Upper lobe of left lung (tissue), 6 donors: ENCODE results near the gene PTPRG. TPM values are rescaled to one million over a fixed set of nuclear protein-coding genes. Genes with fewer than 3 reads are reported as not detected.

Experiments used
- ATAC-seq, 2 donors: fragments of 200-7000 bp; cut with Tn5 transposase; one replicate each; pipeline ENCODE4 v1.9.1; 2022; ENCODE audit warnings: mild to moderate bottlenecking in 2 of 2, moderate library complexity in 2 of 2; ENCODE audit not compliant: low FRiP score in 2 of 2
- DNase-seq, 2 donors: peaks; one replicate each; pipeline ENCODE4 v3.0.0-alpha.2; 2019 to 2020
- H3K27ac ChIP-seq, 4 donors: fragments of 200-600 bp; sonication (generic); one replicate each; pipeline ENCODE4 v1.5.1; 2016 to 2019
- H3K27me3 ChIP-seq, 4 donors: fragments of 200-600 bp; sonication (generic); one replicate each; pipeline ENCODE4 v1.5.1; 2017 to 2019
- H3K36me3 ChIP-seq, 4 donors: fragments of 200-600 bp; sonication (generic); one replicate each; pipeline ENCODE4 v1.5.1; 2016 to 2019
- H3K4me1 ChIP-seq, 4 donors: fragments of 200-600 bp; sonication (generic); one replicate each; pipeline ENCODE4 v1.5.1; 2018 to 2019
- H3K4me3 ChIP-seq, 4 donors: fragments of 200-600 bp; sonication (generic); one replicate each; pipeline ENCODE4 v1.5.1; 2017 to 2019; ENCODE audit warnings: mild to moderate bottlenecking in 2 of 4, moderate library complexity in 1 of 4
- H3K9me3 ChIP-seq, 4 donors: fragments of 200-600 bp; sonication (generic); one replicate each; pipeline ENCODE4 v1.5.1; 2018 to 2019
- EP300 ChIP-seq, 4 donors: sonication (generic); formaldehyde crosslinking; IDR thresholded peaks; one replicate each; pipeline ENCODE4 v1.5.1; 2017; ENCODE audit warnings: antibody characterized with exemption in 4 of 4, control low read depth in 2 of 4
- POLR2A ChIP-seq, 4 donors: fragments of 450-650 bp; IDR thresholded peaks; one replicate each; pipeline ENCODE4 v1.5.1; 2016 to 2017; ENCODE audit warnings: antibody characterized with exemption in 4 of 4, mild to moderate bottlenecking in 2 of 4
- POLR2AphosphoS5 ChIP-seq, 2 donors: sonication (generic); formaldehyde crosslinking; IDR thresholded peaks; one replicate each; pipeline ENCODE4 v1.5.1; 2017; ENCODE audit warnings: antibody characterized with exemption in 2 of 2
- WGBS, 2 donors: methylation state at CpG; one replicate each; pipeline ENCODE4 v1.1.5; 2017 to 2018; 5-methylcytosine and 5-hydroxymethylcytosine counted together
- total RNA-seq, 6 donors: library from RNA; depleted of rRNA in 4 of 6; stranded (reverse); fragments of >200 nt in 4 of 6; gene quantifications; one replicate each; pipeline versions ENCODE4 v1.1.0 to v1.2.1, GENCODE V29; 2016 to 2021
- TF ChIP-seq, protein P1 (sequence below), 6 experiments: fragments of 450-650 bp in 4 of 6; fragments of 200-600 bp in 2 of 6; sonication (generic) in 2 of 6; IDR thresholded peaks; one replicate each; pipeline ENCODE4 v1.5.1; 2016 to 2019; ENCODE audit warnings: antibody characterized with exemption in 6 of 6
- donor health status: DM: no; HTN: no; CAD: no; lungs with moderate emphysema.
- donor health status: DM: no; HTN: yes; CAD: no; lungs with severe emphysema.

The PTPRG gene
- total RNA-seq, 6 donors from 2014 or later: 58.7 to 101 (median 68.8) TPM

DNA sequence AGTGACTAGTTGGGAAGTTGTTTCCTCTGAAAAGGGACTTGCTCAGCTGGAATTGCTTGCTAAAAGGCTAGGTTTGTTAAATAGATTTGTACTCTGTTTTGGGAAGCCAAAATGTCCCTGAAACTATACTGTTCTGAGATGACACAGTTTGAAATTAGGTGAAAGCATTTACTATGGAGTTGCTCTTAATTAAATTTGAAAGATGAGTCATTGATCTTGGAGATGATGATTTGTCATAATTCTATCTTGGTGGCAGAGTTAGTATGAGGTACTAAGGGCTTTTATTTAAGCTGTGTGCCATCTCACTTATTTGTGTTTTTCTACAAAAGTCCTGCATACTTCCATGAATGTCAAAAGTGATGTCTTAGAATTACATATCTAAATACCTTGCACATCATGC is 320.9 kb downstream of the PTPRG start:
- Histone ChIP-seq H3K9me3 (no peaks in the 10 kb centered on the region), H3K27me3 (no peaks in the 10 kb centered on the region), H3K27ac (no peak overlapping the region), H3K4me1 (peaks cover 6 to 12% (median 9%) of the 10 kb centered on the region in 4 donors), H3K36me3 (no peaks in the 10 kb centered on the region), H3K4me3 (no peak overlapping the region)
- DNase-seq (no peak), ATAC-seq (no peak)
- TF ChIP-seq, protein P1, sequence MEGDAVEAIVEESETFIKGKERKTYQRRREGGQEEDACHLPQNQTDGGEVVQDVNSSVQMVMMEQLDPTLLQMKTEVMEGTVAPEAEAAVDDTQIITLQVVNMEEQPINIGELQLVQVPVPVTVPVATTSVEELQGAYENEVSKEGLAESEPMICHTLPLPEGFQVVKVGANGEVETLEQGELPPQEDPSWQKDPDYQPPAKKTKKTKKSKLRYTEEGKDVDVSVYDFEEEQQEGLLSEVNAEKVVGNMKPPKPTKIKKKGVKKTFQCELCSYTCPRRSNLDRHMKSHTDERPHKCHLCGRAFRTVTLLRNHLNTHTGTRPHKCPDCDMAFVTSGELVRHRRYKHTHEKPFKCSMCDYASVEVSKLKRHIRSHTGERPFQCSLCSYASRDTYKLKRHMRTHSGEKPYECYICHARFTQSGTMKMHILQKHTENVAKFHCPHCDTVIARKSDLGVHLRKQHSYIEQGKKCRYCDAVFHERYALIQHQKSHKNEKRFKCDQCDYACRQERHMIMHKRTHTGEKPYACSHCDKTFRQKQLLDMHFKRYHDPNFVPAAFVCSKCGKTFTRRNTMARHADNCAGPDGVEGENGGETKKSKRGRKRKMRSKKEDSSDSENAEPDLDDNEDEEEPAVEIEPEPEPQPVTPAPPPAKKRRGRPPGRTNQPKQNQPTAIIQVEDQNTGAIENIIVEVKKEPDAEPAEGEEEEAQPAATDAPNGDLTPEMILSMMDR (IDR thresholded peaks at IDR 0.05): no peak
- TF ChIP-seq EP300 (IDR thresholded peaks at IDR 0.05): no peak
- no peak for TF ChIP-seq POLR2AphosphoS5 (IDR thresholded peaks at IDR 0.05)
- no peak for TF ChIP-seq POLR2A (IDR thresholded peaks at IDR 0.05)

GRCh38 chr3:61884794-61885193 is 323.4 kb downstream of the PTPRG start:
- ATAC-seq: no peak
- no peak for TF ChIP-seq POLR2AphosphoS5 (IDR thresholded peaks at IDR 0.05)
- Histone ChIP-seq H3K27ac (no peak overlapping the region), H3K27me3 (no peaks in the 10 kb centered on the region), H3K36me3 (no peaks in the 10 kb centered on the region), H3K4me1 (no peaks in the 10 kb centered on the region), H3K4me3 (no peak overlapping the region), H3K9me3 (no peaks in the 10 kb centered on the region)
- 73 to 80% methylated on average over 4 of the region's 4 CpGs for WGBS, 2 donors
- no peak for DNase-seq

DNA sequence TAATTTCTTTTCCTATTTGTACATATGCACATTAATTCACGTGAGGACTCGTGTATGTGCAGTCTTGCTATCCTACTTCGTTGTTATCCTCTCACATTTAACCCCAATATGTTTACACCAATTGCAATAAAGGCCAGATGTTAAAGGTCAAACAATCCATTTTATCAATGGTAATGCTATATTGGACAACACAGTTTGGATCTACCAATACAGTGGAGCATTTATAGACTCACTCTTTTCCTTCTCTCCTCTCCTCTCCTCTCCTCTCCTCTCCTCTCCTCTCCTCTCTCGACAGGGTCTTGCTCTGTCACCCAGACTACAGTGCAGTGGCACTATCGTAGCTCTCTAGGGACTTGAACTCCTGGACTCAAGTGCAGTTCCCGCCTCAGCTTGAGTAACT is 324.0 kb downstream of the PTPRG start:
- no peak for TF ChIP-seq POLR2AphosphoS5 (IDR thresholded peaks at IDR 0.05)
- no peak for TF ChIP-seq POLR2A (IDR thresholded peaks at IDR 0.05)
- TF ChIP-seq, protein P1 (IDR thresholded peaks at IDR 0.05): no peak
- no peak for TF ChIP-seq EP300 (IDR thresholded peaks at IDR 0.05)
- Histone ChIP-seq H3K36me3 (no peaks in the 10 kb centered on the region), H3K27ac (no peak overlapping the region), H3K27me3 (no peaks in the 10 kb centered on the region), H3K9me3 (no peaks in the 10 kb centered on the region), H3K4me1 (no peaks in the 10 kb centered on the region), H3K4me3 (no peak overlapping the region)
- DNase-seq (no peak), ATAC-seq (no peak)
- 88 to 96% methylated on average over 5 to 6 of the region's 6 CpGs for WGBS, 2 donors

- Histone ChIP-seq H3K4me1 (no peaks in the 10 kb centered on the region), H3K27me3 (no peaks in the 10 kb centered on the region), H3K9me3 (no peaks in the 10 kb centered on the region), H3K36me3 (no peaks in the 10 kb centered on the region), H3K4me3 (no peak overlapping the region), H3K27ac (no peak overlapping the region)
- no peak for ATAC-seq
- 63 to 70% methylated on average over 1 of the region's 1 CpG for WGBS, 2 donors
- no peak for TF ChIP-seq EP300 (IDR thresholded peaks at IDR 0.05)
- TF ChIP-seq, protein P1 (IDR thresholded peaks at IDR 0.05): no peak
- DNase-seq: no peak
Observed at GRCh38 chr3:61887206-61887605, 325.8 kb downstream of the PTPRG start.

DNA sequence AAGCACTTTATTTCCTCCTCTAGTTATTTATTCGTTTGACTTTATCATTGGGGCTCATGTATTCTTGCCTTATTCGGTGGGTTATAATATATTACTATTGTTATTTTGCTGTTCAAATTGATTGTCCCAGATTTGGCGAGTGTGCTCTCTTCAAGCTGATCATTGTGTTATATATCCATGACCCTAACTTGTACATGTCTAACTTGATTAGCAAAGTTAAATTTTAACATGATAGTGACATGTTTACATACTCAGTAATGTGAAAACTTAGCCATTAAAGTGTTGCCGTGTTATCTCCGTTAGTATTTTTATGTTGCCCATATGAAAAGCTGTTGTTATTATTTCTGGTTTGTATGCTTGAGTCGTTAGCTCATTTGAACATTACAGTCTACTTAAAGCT is 327.9 kb downstream of the PTPRG start:
- H3K27me3 ChIP-seq: no peaks in the 10 kb centered on the region
- WGBS, 2 donors: 82 to 88% methylated on average over 6 of the region's 6 CpGs

More for the DNA sequence above, 327.9 kb downstream of the PTPRG start:
- no peak for TF ChIP-seq POLR2AphosphoS5 (IDR thresholded peaks at IDR 0.05)
- no peak for TF ChIP-seq EP300 (IDR thresholded peaks at IDR 0.05)
- no peak for TF ChIP-seq POLR2A (IDR thresholded peaks at IDR 0.05)
- TF ChIP-seq, protein P1 (IDR thresholded peaks at IDR 0.05): no peak
- Histone ChIP-seq H3K4me3 (no peak overlapping the region), H3K4me1 (no peaks in the 10 kb centered on the region), H3K36me3 (no peaks in the 10 kb centered on the region), H3K27ac (no peak overlapping the region), H3K9me3 (no peaks in the 10 kb centered on the region)
- no peak for DNase-seq
- no peak for ATAC-seq
